ENCODE measurements around the gene CLEC1A.

GRCh38 chr12:10110256-10110844, 11.6 kb upstream of the CLEC1A start:
- TF ChIP-seq EP300 (IDR thresholded peaks at IDR 0.05; ENCODE audit: low read depth) (no peak), CTCF (IDR thresholded peaks at IDR 0.05) (no peak), POLR2AphosphoS5 (IDR thresholded peaks at IDR 0.05) (no peak)

Measured in transverse colon (tissue), 4 donors.